Activated T-helper 1 cell treated with anti-CD3 and anti-CD28 coated beads, Interleukin-2, amount 50 U/mL, for 16 hours (primary cell): ENCODE data around the gene HUS1.
"Not testable (repeated sequence)": the region's sequence is repeated elsewhere in the genome, so short reads cannot be mapped to it uniquely, and the experiment has no call there.

Source experiments
- DNase-seq, 2 donors: peaks; one replicate each; pipeline ENCODE4 v3.0.0-alpha.2; 2020; ENCODE audit warnings: low read depth in 1 of 2, low spot score in 1 of 2

The HUS1 gene

GRCh38 chr7:47945261-47946015 is 34.0 kb downstream of the HUS1 start:
- DNase-seq = peak; percentile 36 to 69

GRCh38 chr7:47944536-47945260 is 34.7 kb downstream of the HUS1 start:
- no peak for DNase-seq

DNA sequence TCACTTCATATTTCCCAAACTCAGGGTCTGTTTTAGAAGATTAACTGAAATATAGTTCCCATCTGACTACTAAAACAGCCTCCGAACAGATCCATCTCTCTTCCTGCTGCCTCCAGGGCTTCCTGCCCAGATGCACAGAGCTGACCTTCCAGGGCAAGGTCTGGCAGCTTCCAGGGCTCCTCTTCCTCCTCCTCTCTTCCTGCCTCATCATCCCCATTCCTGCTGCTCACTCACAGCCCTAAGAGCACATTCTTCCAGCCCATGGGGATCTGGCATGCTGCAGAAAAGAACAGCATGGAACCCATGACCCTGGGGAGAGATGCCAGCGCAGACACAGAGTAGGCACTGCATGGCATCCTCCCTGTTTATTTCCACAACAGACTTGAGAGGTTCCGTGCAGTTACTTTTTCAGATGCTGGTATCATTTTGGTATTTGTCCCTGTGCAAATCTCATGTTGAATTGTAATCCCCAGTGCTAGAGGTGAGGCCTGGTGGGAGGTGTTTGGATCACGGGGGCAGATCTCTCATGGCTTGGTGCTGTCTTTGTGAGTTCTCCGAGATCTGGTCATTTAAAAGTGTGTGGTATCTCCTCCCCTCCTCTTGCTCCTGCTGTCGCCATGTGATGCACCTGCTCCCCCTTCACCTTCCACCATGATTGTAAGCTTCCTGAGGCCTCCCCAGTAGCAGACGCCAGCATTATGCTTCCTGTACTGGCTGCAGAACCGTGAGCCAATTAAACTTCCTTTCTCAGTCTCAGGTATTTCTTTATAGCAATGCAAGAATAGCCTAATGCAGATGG is 35.5 kb downstream of the HUS1 start:
- DNase-seq = no peak

GRCh38 chr7:47942651-47943050 is 36.8 kb downstream of the HUS1 start:
- DNase-seq = not testable (repeated sequence)

- no peak for DNase-seq
These were observed 37.3 kb downstream of the HUS1 start for GRCh38 chr7:47942132-47942531.

DNA sequence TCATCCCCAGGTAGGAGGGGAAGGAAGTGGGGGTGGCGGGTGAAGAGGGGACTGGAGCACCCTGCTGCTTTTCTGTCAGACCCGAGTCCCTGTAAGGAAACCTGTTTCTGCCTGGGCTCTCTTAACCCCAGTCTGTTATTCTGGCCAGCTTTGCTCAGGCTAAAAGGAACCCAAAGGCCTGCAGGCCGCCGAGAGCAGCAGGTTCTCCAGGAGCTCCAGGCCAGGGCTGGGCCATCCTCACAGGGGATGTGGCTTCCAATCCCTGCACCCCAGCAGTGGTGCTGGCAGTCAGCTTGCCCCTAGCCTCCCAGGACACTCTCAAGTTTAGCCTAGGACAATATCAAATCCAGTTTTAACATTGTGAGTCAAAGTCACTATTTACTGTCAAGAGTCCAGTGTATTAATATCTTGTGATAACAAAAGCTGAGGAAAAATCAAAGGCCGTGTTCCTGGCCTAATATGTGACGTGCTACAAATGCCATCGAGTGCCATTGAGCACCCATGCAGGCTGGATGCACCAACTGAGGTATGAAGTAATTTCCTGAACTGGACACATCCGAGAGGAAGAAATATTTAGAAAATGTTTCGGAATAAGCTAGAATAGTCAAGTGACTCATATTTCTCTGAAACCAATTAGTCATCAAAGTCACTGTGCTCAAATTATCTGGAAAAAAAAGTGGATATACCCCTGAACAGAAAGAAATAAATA is 38.1 kb downstream of the HUS1 start:
- no peak for DNase-seq

DNA sequence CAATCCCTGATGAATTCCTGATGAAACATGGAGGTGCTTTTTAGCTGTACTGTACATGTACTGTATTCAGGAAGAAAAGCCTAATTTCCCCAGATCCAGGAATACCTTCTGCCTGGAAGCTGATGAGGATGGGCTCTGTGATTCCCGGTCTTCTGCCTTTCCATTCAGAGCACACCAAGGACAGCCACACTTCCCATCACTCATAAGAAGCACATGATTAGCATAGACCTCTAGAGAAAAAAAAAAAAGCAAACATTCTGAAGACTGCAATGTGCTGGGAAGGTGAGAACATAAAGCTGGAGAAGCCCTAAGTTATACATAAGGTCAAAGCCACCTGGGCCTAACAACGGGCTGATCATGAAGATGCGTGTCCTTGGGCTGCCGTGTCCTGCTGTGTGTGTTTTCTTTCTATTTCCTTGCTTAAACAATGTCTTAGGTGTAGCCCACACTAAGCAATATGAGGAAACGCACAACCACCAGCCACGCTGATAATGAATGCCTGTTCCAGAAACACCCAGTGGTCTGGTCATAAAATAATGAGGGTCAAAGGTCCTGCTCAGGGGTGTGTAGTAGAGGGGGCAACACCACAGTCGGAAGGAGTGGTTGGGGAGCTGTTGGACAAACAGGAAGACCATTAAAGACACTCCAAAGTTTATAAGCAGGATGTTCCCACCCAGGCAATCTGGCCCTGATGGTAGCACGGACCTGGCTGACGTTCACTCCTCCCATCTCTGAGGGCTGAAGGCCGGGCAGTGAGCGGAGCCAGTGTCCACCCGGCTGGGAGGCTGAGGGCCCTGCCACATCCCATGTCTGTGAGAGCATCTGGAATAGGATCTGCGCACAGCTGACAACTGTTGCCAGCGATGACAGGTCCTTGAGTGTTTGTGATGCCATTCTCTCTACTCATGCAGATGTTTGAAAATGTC is 39.1 kb downstream of the HUS1 start:
- DNase-seq = no peak

- DNase-seq = no peak
These were observed 39.9 kb downstream of the HUS1 start for GRCh38 chr7:47939425-47940036.

GRCh38 chr7:47938574-47939165 is 40.7 kb downstream of the HUS1 start:
- no peak for DNase-seq

- no peak for DNase-seq
These were observed 41.5 kb downstream of the HUS1 start for GRCh38 chr7:47937711-47938573.

DNA sequence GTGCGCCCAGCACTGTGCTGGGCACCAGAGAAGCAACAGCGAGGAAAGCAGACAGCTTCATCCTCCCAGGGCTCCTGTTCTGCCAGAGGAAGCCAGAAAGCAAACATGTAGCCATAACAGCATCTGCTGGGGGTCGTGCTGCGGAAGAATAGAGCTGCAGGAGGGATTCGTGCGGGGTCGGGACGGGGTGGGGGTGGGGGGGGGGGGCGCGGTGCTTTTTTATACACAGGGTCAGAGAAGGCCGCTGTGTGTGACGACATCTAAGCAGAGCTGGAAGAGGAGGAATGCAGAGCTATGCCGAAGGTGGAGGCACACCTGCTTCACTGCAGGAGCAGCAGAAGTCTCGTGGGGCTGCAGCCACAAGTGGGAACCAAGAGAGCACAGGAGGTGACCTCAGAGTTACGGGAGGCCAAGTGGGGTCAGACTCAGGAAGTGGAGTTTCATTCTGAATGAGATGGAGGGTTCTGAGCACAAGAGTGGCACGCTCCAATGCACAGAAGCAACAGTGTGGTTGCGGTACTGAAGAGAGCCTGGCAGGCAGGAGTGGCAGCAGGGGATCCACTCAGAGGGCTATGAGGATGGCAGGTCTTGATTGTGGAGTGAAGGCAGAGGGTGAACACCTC is 42.2 kb downstream of the HUS1 start:
- DNase-seq = no peak

DNA sequence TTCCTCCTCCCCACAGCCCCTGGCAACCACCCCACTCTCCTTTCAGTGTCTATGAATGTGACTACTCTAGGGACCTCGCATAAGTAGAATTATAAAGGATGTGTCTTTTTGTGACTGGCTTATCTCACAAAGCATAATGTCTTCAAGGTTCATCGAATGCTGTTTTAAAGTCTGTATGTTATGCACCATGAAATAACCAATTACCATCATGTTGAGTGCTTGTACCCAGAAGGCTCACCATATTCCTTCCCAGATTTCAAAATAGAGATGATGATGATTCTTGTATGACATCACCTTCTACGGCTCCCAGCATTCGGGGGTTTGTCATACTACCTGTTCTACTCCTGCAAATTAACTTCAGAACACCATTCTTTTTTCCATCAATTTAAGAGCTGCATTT is 43.1 kb downstream of the HUS1 start:
- no peak for DNase-seq

DNA sequence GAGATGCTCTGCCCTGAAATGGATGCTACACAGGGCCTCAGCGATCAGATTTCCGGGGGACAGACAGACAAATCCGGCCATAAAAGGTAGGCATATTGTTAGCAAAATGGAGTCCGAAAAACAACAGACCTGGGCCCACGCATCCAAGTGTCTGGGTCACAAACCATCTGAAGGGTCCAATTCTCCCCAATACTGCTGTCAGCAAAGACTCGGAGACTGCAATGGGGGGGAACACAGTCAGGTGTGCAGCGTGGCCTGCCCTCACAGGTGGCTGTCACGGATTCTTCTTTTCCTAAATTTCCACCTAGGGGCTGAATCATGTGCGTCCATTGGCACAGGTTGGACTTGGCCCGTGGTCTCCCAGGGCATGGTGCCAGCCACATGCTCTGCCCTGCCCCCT is 44.1 kb downstream of the HUS1 start:
- DNase-seq = no peak

DNA sequence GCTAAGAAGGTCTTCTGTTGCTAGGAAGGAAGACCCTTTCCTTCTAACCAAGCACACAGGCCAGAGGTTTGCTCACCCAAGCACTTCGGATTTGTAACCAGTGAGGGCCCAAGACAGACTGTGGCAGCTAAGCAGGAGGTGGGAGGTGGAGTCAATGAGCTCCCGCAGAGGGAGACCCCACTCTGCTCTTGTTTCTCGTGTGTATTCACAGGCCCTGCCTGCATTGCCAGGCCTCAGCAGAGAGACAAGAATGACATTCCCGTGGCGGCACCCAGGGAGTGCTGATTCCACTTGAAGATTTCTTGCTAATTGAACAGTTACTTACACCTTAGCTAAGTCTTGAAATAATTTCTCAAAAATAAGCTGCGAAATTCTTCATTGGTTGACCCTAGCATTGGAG is 44.6 kb downstream of the HUS1 start:
- no peak for DNase-seq

DNA sequence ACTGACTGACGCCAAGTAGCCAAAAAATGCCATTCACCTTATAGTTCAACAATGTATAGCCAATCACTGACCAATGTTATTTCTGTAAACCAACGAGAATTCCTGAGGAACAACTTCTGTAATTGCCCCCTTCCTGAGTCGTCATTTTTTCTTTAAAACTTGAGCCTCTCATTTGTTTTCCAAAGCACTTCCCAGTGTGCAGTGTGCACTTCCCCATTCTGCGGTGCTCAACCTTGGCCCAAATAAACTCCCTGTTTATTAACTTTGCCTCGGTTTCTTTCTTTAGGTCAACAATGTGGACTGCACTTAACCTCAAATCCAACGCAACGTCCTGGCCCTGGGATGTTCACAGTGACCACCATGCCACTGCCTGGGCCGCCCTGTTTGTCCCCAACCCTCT is 46.2 kb downstream of the HUS1 start:
- DNase-seq = no peak

DNA sequence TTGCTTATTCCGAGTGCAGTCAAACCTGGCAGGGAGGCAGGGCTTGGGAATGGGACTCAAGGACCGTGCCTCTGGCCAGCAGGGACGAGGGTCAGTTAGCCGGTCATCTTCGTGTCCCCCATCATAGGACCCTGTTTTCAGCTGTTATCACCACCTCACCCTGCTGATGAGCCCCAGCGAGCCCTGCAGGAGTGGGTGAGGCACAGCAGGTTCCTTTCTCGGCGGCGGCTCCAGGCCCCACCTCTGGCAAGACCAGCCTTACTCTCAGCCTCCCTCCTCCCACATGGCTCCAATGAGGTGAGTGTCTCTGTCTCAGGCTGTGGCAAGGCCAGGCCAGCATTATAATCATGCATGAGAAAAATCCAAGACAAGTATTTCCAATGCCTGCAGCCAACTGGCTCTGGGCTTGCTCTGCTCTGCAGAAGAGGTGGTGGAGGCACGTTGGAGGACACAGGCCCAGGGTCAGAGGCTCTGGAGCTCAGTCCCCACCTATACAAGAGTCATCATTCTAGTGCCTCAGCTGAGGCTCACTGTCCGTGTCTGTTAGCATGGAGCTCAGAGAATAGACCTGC is 46.9 kb downstream of the HUS1 start:
- DNase-seq = no peak

GRCh38 chr7:47932016-47932415 is 47.4 kb downstream of the HUS1 start:
- DNase-seq = no peak
